Measurements from ENCODE around the gene SUSD5. TPM values are rescaled to one million over a fixed set of nuclear protein-coding genes. Genes with fewer than 3 reads are reported as not detected.
A peak's percentile ranks its signal among the peaks of the same experiment; 100 is the strongest.
"Not testable (repeated sequence)": the region's sequence is repeated elsewhere in the genome, so short reads cannot be mapped to it uniquely, and the experiment has no call there.

The SUSD5 gene
- total RNA-seq, 2 donors from 2014 or later: 0.60 to 0.82 TPM

- ATAC-seq (no peak), DNase-seq (no peak)
- intact Hi-C loops (cut with DNase I): no loop called here
Observed at GRCh38 chr3:33202711-33203457, 15.7 kb downstream of the SUSD5 start.

GRCh38 chr3:33201195-33201594 lies 17.4 kb downstream of the SUSD5 start:
- DNase-seq (no peak), ATAC-seq (no peak)
- intact Hi-C loops (cut with DNase I): no loop called here

GRCh38 chr3:33196538-33196937 lies 22.1 kb downstream of the SUSD5 start:
- intact Hi-C loops (cut with DNase I): no loop called here
- ATAC-seq: no peak
- DNase-seq: no peak

- ATAC-seq (no peak), DNase-seq (no peak)
- intact Hi-C loops (cut with DNase I): no loop called here
Observed at GRCh38 chr3:33194303-33194702, 24.3 kb downstream of the SUSD5 start.

- intact Hi-C loops (cut with DNase I): no loop called here
- no peak for DNase-seq
- ATAC-seq: no peak
Observed at GRCh38 chr3:33187368-33187634, 31.3 kb downstream of the SUSD5 start.

- DNase-seq (no peak), ATAC-seq (no peak)
- intact Hi-C loops (cut with DNase I): no loop called here
Observed at GRCh38 chr3:33186524-33187367, 31.9 kb downstream of the SUSD5 start.

- no peak for ATAC-seq
Observed at GRCh38 chr3:33184863-33185262, 33.7 kb downstream of the SUSD5 start.

GRCh38 chr3:33181641-33182040 lies 37.0 kb downstream of the SUSD5 start:
- DNase-seq; intact Hi-C loops (cut with DNase I); ATAC-seq: not testable (repeated sequence)

More at GRCh38 chr3:33184863-33185262, 33.7 kb downstream of the SUSD5 start:
- DNase-seq: no peak
- intact Hi-C loops (cut with DNase I): no loop called here

- no peak for ATAC-seq
- no peak for DNase-seq
- intact Hi-C loops (cut with DNase I): no loop called here
Observed at GRCh38 chr3:33181229-33181628, 37.4 kb downstream of the SUSD5 start.

- intact Hi-C loops (cut with DNase I): no loop called here
- no peak for ATAC-seq
- DNase-seq: no peak
Observed at GRCh38 chr3:33179132-33179531, 39.5 kb downstream of the SUSD5 start.

GRCh38 chr3:33174711-33175414 lies 43.7 kb downstream of the SUSD5 start:
- intact Hi-C loops (cut with DNase I): no loop called here
- ATAC-seq (no peak), DNase-seq (no peak)

GRCh38 chr3:33174095-33174494 lies 44.5 kb downstream of the SUSD5 start:
- intact Hi-C loops (cut with DNase I): no loop called here
- ATAC-seq (no peak), DNase-seq (no peak)

- intact Hi-C loops (cut with DNase I): no loop called here
- DNase-seq (no peak), ATAC-seq (no peak)
Observed at GRCh38 chr3:33173672-33174071, 44.9 kb downstream of the SUSD5 start.

GRCh38 chr3:33173103-33173502 lies 45.5 kb downstream of the SUSD5 start:
- no peak for DNase-seq
- peak; percentile 93 to 95 for ATAC-seq
- intact Hi-C loops (cut with DNase I): no loop called here

- DNase-seq (no peak), ATAC-seq (no peak)
- intact Hi-C loops (cut with DNase I): no loop called here
Observed at GRCh38 chr3:33171580-33171979, 47.0 kb downstream of the SUSD5 start.

GRCh38 chr3:33170531-33170930 lies 48.1 kb downstream of the SUSD5 start:
- intact Hi-C loops (cut with DNase I): no loop called here
- ATAC-seq: peak in 1 of 2 donors; percentile 21

GRCh38 chr3:33167716-33168336 lies 50.8 kb downstream of the SUSD5 start:
- intact Hi-C loops (cut with DNase I): no loop called here
- peak in 1 of 2 donors; percentile 39 for ATAC-seq
- DNase-seq: no peak

More at GRCh38 chr3:33170531-33170930, 48.1 kb downstream of the SUSD5 start:
- DNase-seq: no peak

GRCh38 chr3:33167284-33167683 lies 51.3 kb downstream of the SUSD5 start:
- DNase-seq (no peak), ATAC-seq (no peak)
- intact Hi-C loops (cut with DNase I): no loop called here

- intact Hi-C loops (cut with DNase I): no loop called here
- ATAC-seq (no peak), DNase-seq (no peak)
Observed at GRCh38 chr3:33166095-33166494, 52.5 kb downstream of the SUSD5 start.

GRCh38 chr3:33165372-33165771 lies 53.2 kb downstream of the SUSD5 start:
- no peak for ATAC-seq

More at GRCh38 chr3:33165372-33165771, 53.2 kb downstream of the SUSD5 start:
- no peak for DNase-seq
- intact Hi-C loops (cut with DNase I): no loop called here
